Measurements from ENCODE around the gene TMEM140.

- TF ChIP-seq POLR2A (IDR thresholded peaks at IDR 0.05) = no peak
- no peak for TF ChIP-seq CTCF (IDR thresholded peaks at IDR 0.05)
Measured at GRCh38 chr7:135111379-135111778, 36.5 kb upstream of the TMEM140 start.

Measured in gastroesophageal sphincter (tissue), 3 donors.